Germinal center (tissue), 1 donor: ENCODE measurements around the gene USP27X.

Experiments
- DNase-seq: peaks from one replicate; pipeline ENCODE4 v3.0.0; 2012; ENCODE audit warnings: mixed read lengths, low spot score

USP27X gene

GRCh38 chrX:49884290-49884862, 5.1 kb downstream of the USP27X start:
- DNase-seq: peak; percentile 27

- DNase-seq: no peak
These were observed 13.3 kb downstream of the USP27X start for GRCh38 chrX:49892542-49892941.

- DNase-seq: no peak
These were observed 17.7 kb downstream of the USP27X start for GRCh38 chrX:49896951-49897350.

GRCh38 chrX:49901048-49901447, 21.8 kb downstream of the USP27X start:
- DNase-seq: no peak

GRCh38 chrX:49910344-49910743, 31.1 kb downstream of the USP27X start:
- DNase-seq: no peak

- no peak for DNase-seq
These were observed 32.8 kb downstream of the USP27X start for GRCh38 chrX:49912086-49912485.

- no peak for DNase-seq
These were observed 33.6 kb downstream of the USP27X start for GRCh38 chrX:49912861-49913260.

- DNase-seq: peak; percentile 36
These were observed 36.3 kb downstream of the USP27X start for GRCh38 chrX:49915361-49916222.

GRCh38 chrX:49919617-49920016, 40.3 kb downstream of the USP27X start:
- peak; percentile 9 for DNase-seq

- DNase-seq: no peak
These were observed 41.8 kb downstream of the USP27X start for GRCh38 chrX:49921109-49921508.

- peak; percentile 94 for DNase-seq
These were observed 43.3 kb downstream of the USP27X start, which contains the start of gene CLCN5 for GRCh38 chrX:49922291-49923241. Gene CLCN5 (plus strand): TSS chrX:49922596. CDS start chrX:49925299, 2,703 bp downstream.

GRCh38 chrX:49925176-49925575, 45.9 kb downstream of the USP27X start:
- no peak for DNase-seq

- DNase-seq: no peak
These were observed 50.8 kb downstream of the USP27X start for GRCh38 chrX:49930039-49930438.
